PC-3 (cell line): ENCODE measurements around the gene DOK5.

Source experiments
- EZH2 ChIP-seq: fragments of 300-600 bp; sonication (generic); IDR thresholded peaks from one replicate; pipeline ENCODE4 v1.6.1; 2017; ENCODE audit warnings: antibody characterized with exemption, mild to moderate bottlenecking, low read length; ENCODE audit not compliant: unreplicated experiment
- EZH2phosphoT487 ChIP-seq: fragments of 300-600 bp; sonication (generic); IDR thresholded peaks from 2 replicates; pipeline ENCODE4 v1.6.1; 2018; ENCODE audit warnings: mild to moderate bottlenecking, antibody characterized with exemption, low read length, borderline replicate concordance
- TF ChIP-seq, protein P1 (sequence below): fragments of 300-600 bp; sonication (generic); conservative IDR thresholded peaks from 2 replicates; pipeline ENCODE4 v1.5.1; 2017; ENCODE audit warnings: antibody characterized with exemption, low read depth, mild to moderate bottlenecking, low read length

DNA sequence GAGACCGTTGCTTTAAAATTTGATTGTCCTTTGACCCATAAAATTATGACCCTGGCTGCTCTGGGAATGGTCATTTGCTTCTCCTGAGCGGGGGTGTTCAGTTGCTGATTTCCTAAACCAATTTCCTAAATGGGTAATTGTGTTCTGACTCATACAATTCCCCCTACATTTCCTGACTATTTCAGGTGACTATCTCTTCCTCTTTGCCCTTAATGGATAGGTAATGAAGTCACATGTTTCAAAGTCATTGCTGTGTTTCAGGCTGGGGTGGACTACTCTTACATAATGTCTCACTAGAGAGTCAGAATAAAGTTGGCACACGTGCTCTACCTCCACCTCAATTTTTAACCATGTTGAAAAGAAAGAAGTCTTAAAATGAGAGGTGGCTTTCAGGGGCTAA lies 109.8 kb downstream of the DOK5 start:
- TF ChIP-seq, protein P1, sequence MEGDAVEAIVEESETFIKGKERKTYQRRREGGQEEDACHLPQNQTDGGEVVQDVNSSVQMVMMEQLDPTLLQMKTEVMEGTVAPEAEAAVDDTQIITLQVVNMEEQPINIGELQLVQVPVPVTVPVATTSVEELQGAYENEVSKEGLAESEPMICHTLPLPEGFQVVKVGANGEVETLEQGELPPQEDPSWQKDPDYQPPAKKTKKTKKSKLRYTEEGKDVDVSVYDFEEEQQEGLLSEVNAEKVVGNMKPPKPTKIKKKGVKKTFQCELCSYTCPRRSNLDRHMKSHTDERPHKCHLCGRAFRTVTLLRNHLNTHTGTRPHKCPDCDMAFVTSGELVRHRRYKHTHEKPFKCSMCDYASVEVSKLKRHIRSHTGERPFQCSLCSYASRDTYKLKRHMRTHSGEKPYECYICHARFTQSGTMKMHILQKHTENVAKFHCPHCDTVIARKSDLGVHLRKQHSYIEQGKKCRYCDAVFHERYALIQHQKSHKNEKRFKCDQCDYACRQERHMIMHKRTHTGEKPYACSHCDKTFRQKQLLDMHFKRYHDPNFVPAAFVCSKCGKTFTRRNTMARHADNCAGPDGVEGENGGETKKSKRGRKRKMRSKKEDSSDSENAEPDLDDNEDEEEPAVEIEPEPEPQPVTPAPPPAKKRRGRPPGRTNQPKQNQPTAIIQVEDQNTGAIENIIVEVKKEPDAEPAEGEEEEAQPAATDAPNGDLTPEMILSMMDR: no peak
- TF ChIP-seq EZH2 (no peak), EZH2phosphoT487 (no peak)
